A549 (cell line): ENCODE results near the gene AMIGO3. TPM values are rescaled to one million over a fixed set of nuclear protein-coding genes. Genes with fewer than 3 reads are reported as not detected.

ENCODE experiments used
- ATAC-seq, 2 experiments: fragments of 200-7000 bp in 1 of 2; fragments of >200 bp in 1 of 2; cut with Nextera tagmentation in 1 of 2; cut with Tn5 transposase in 1 of 2; 3 replicates each; pipeline versions ENCODE4 v1.8.0 to v1.9.1; 2018 to 2020; ENCODE audit warnings: mild to moderate bottlenecking in 1 of 2, moderate library complexity in 1 of 2
- CTCF ChIA-PET: fragments of 300-600 bp; sonication (Branson Sonifier 250); formaldehyde crosslinking; extraction: SDS; loops from one replicate; lab custom pipeline; 2021; ENCODE audit warnings: antibody characterized with exemption, inconsistent platforms; lab: Yijun Ruan, JAX
- POLR2A ChIA-PET: fragments of 350-600 bp; formaldehyde crosslinking; extraction: SDS; loops from one replicate; lab custom pipeline; 2021; ENCODE audit warnings: antibody characterized with exemption, inconsistent platforms; lab: Yijun Ruan, JAX
- DNase-seq, 2 experiments: peaks; one replicate each; pipeline versions ENCODE4 v3.0.0 to v3.0.0-alpha.2; 2011 to 2016; ENCODE audit warnings: low read depth in 1 of 2, low spot score in 1 of 2
- FAIRE-seq: peaks from 2 replicates; lab custom pipeline; 2011; peaks lifted over from hg19 to GRCh38; lab: Jason Lieb, UNC
- H3K27ac ChIP-seq, 2 experiments: fragments of >200 bp; sonication (Bioruptor Twin); formaldehyde crosslinking; 3 replicates each; pipeline ENCODE4 v1.5.1; 2016 to 2017
- H3K4me1 ChIP-seq: fragments of >200 bp; sonication (Bioruptor Twin); formaldehyde crosslinking; 3 replicates; pipeline ENCODE4 v1.6.1; 2016
- H3K4me2 ChIP-seq: fragments of >200 bp; sonication (Bioruptor Twin); formaldehyde crosslinking; 3 replicates; pipeline ENCODE4 v1.6.1; 2016
- H3K4me3 ChIP-seq: fragments of >200 bp; sonication (Bioruptor Twin); formaldehyde crosslinking; 3 replicates; pipeline ENCODE4 v1.5.1; 2016
- H3K9me3 ChIP-seq: fragments of >200 bp; sonication (Bioruptor Twin); formaldehyde crosslinking; 3 replicates; pipeline ENCODE4 v1.6.1; 2016
- CBX2 ChIP-seq: fragments of 200-600 bp; sonication (generic); IDR thresholded peaks from 2 replicates; pipeline ENCODE4 v1.6.1; 2016; ENCODE audit warnings: low read depth, mild to moderate bottlenecking, borderline replicate concordance
- CTCF ChIP-seq: fragments of >200 bp; sonication (Bioruptor Twin); formaldehyde crosslinking; IDR thresholded peaks from 3 replicates; pipeline ENCODE4 v1.5.1; 2016
- EP300 ChIP-seq, 2 experiments: fragments of >200 bp; sonication (Bioruptor Twin); formaldehyde crosslinking; IDR thresholded peaks; 2 replicates in 1 of 2; 3 replicates in 1 of 2; pipeline ENCODE4 v1.6.1; 2016 to 2017
- FOSL2 ChIP-seq, 2 experiments: fragments of 450-650 bp in 1 of 2; fragments of >200 bp in 1 of 2; sonication (Bioruptor Twin) in 1 of 2; formaldehyde crosslinking; IDR thresholded peaks; 2 replicates each; pipeline versions ENCODE4 v1.5.0 to v1.6.1; 2016 to 2020; ENCODE audit warnings: mild to moderate bottlenecking in 1 of 2, moderate library complexity in 1 of 2
- HMGXB4 ChIP-seq: fragments of 250-450 bp; sonication (Bioruptor Pico); IDR thresholded peaks from 2 replicates; pipeline ENCODE4 v1.5.0; 2021; ENCODE audit warnings: mild to moderate bottlenecking, moderate library complexity, borderline replicate concordance
- HOXB5 ChIP-seq: fragments of 250-450 bp; sonication (Bioruptor Pico); IDR thresholded peaks from 2 replicates; pipeline ENCODE4 v1.5.0; 2020; ENCODE audit warnings: mild to moderate bottlenecking, moderate library complexity
- JUN ChIP-seq, 2 experiments: fragments of >200 bp; sonication (Bioruptor Twin); formaldehyde crosslinking; IDR thresholded peaks; 2 replicates in 1 of 2; 3 replicates in 1 of 2; pipeline ENCODE4 v1.6.1; 2016 to 2017
- JUNB ChIP-seq: fragments of >200 bp; sonication (Bioruptor Twin); formaldehyde crosslinking; IDR thresholded peaks from 2 replicates; pipeline ENCODE4 v1.6.1; 2016
- KDM1A ChIP-seq: fragments of 200-600 bp; sonication (generic); IDR thresholded peaks from 2 replicates; pipeline ENCODE4 v1.6.1; 2016; ENCODE audit warnings: low read depth, mild to moderate bottlenecking
- PBX3 ChIP-seq: IDR thresholded peaks from 2 replicates; pipeline ENCODE4 v1.6.1; 2012
- PHF8 ChIP-seq: fragments of 200-600 bp; sonication (generic); IDR thresholded peaks from 2 replicates; pipeline ENCODE4 v1.6.1; 2016; ENCODE audit warnings: low read depth, mild to moderate bottlenecking, antibody characterized with exemption, moderate library complexity, borderline replicate concordance
- POLR2A ChIP-seq: IDR thresholded peaks from 2 replicates; pipeline ENCODE4 v1.6.1; 2012; ENCODE audit warnings: mild to moderate bottlenecking, low read length
- RAD21 ChIP-seq, 2 experiments: fragments of >200 bp in 1 of 2; sonication (Bioruptor Twin) in 1 of 2; formaldehyde crosslinking in 1 of 2; IDR thresholded peaks in 1 of 2; conservative IDR thresholded peaks in 1 of 2; 2 replicates in 1 of 2; 3 replicates in 1 of 2; pipeline ENCODE4 v1.6.1; 2012 to 2018; ENCODE audit warnings: inconsistent platforms in 1 of 2
- RARB ChIP-seq: fragments of 250-450 bp; sonication (Bioruptor Pico); IDR thresholded peaks from 2 replicates; pipeline ENCODE4 v1.8.0; 2021; ENCODE audit warnings: mild to moderate bottlenecking, moderate library complexity
- SMC3 ChIP-seq: fragments of >200 bp; sonication (Bioruptor Twin); formaldehyde crosslinking; IDR thresholded peaks from 3 replicates; pipeline ENCODE4 v1.6.1; 2018; ENCODE audit warnings: inconsistent platforms
- USF2 ChIP-seq: fragments of 450-650 bp; IDR thresholded peaks from 2 replicates; pipeline ENCODE4 v1.6.1; 2014; ENCODE audit warnings: antibody characterized with exemption
- WGBS: methylation state at CpG from one replicate; pipeline ENCODE4 v1.1.6; 2017; ENCODE audit errors: missing lambda C conversion rate; 5-methylcytosine and 5-hydroxymethylcytosine counted together
- polyA plus RNA-seq, 4 experiments: library from polyadenylated mRNA; depleted of rRNA in 3 of 4; stranded (reverse); fragments of >200 nt; fragmentation: RNase III in 1 of 4; extraction: RNeasy Plus Mini Kit Qiagen cat#74134 plus additional on column Dnase treatment in 1 of 4; gene quantifications; 2 replicates in 3 of 4; 3 replicates in 1 of 4; pipeline ENCODE4 v1.2.3, GENCODE V29; 2011 to 2017

Gene AMIGO3
- polyA plus RNA-seq, 2 of the 4 experiments (the other 2 are of a cell fraction), result 0.03 TPM; not detected in 1

- TF ChIP-seq PBX3 (no peak), PHF8 (peak; percentile 67; the same call in 1 of the 2 replicates), EP300 (IDR thresholded peaks at IDR 0.05) (no peak), JUN (IDR thresholded peaks at IDR 0.05) (peak in 1 of 2 experiments; percentile 91; a peak in 3 of 5 replicates), SMC3 (no peak), CBX2 (no peak), JUNB (no peak), POLR2A (peak; percentile 51), FOSL2 (IDR thresholded peaks at IDR 0.05) (no peak), FOSL2 (CRISPR knock-in tag; IDR thresholded peaks at IDR 0.05) (no peak), HMGXB4 (CRISPR knock-in tag) (no peak)
Observed at GRCh38 chr3:49673715-49674496, 45.6 kb downstream of the AMIGO3 start, which contains the start of gene APEH (continued).

GRCh38 chr3:49673121-49673714 lies 46.3 kb downstream of the AMIGO3 start:
- ATAC-seq (peak; percentile 2 to 6; a peak in 4 of 6 replicates), DNase-seq (peak; percentile 35 to 43), FAIRE-seq (no peak)
- Histone ChIP-seq H3K4me2 (peak overlapping the region; percentile 100), H3K4me3 (peak overlapping the region; percentile 99), H3K27ac (peak overlapping the region; percentile 91 to 97), H3K9me3 (no peaks in the 10 kb centered on the region), H3K4me1 (peaks cover 26% of the 10 kb centered on the region)
- CTCF ChIA-PET, result interaction anchor here (0.6 to 5.4 kb wide), 8 partner anchors 10 to 542 kb away, joined by 3 to 210 read pairs (median 10); partner anchors contain the start of gene BSN
- POLR2A ChIA-PET, result interaction anchor here (0.7 to 1.1 kb wide), 3 partner anchors 119 to 166 kb away, joined by 3 to 4 read pairs (median 4); partner anchors contain the start of gene BSN
- 0 out of 2 replicates have a peak, but pooled peaks have one; percentile 65 for TF ChIP-seq HOXB5 (CRISPR knock-in tag)
- no peak for TF ChIP-seq RARB (CRISPR knock-in tag)
- 50% methylated on average over 2 of the region's 17 CpGs for WGBS

GRCh38 chr3:49671291-49672288 lies 47.9 kb downstream of the AMIGO3 start:
- 34% methylated on average over 10 of the region's 11 CpGs for WGBS
- POLR2A ChIA-PET, result interaction anchor here (1.4 kb wide), 1 partner anchor 132 kb away, joined by 14 read pairs; no protein-coding TSS in a partner anchor
- FAIRE-seq (no peak), DNase-seq (peak; percentile 65 to 71), ATAC-seq (peak; percentile 30 to 41; a peak in 5 of 6 replicates)
- Histone ChIP-seq H3K4me3 (no peak overlapping the region), H3K4me1 (peaks cover 33% of the 10 kb centered on the region), H3K4me2 (peak overlapping the region; percentile 29; the same call in 1 of the 3 replicates), H3K27ac (no peak overlapping the region)
- CTCF ChIA-PET, result interaction anchor here (0.5 to 5.4 kb wide), 50 partner anchors 8 to 1839 kb away, joined by 3 to 210 read pairs (median 4); partner anchors contain the start of gene BSN
- peak; percentile 75 to 76 for TF ChIP-seq RAD21 (conservative IDR thresholded peaks at IDR 0.05 in 1 of 2, IDR thresholded peaks at IDR 0.05 in 1 of 2)
- TF ChIP-seq CTCF, result peak; percentile 65
- TF ChIP-seq SMC3, result peak; percentile 86
- no peak for TF ChIP-seq KDM1A
- no peak for TF ChIP-seq USF2
- TF ChIP-seq, all 56 proteins: peak for 3
- H3K9me3 ChIP-seq, result no peaks in the 10 kb centered on the region
